Measurements from ENCODE around the gene ELOVL6. TPM values are rescaled to one million over a fixed set of nuclear protein-coding genes. Genes with fewer than 3 reads are reported as not detected.

Gene ELOVL6
- total and polyA plus RNA-seq, 9 of the 15 experiments (the other 6 are each of a cell fraction or from before 2014, with no cell fraction given), result 18.3 to 82.6 (median 46.0) TPM

DNA sequence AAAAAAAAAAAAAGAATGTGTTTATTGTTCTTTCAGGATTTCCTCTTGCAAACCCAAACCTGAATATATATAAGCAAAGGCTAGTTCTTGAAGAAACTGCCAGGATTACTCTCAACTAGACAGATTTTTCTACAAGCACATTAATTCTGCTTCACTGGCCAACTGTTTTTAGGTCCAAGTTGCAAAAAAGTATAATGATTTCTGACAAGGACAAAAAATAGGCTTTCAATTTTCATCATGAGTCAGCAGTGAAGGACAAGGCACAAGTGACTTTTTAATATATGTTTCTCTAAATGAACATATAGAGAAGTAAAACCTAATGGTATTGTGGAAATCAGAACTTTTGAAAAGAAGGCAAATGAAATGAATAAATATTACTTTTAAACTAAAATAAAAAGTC, 73.7 kb downstream of the ELOVL6 start (continued):
- TF ChIP-seq ZNF197 (CRISPR knock-in tag; IDR thresholded peaks at IDR 0.05; ENCODE audit: low read depth), result no peak
- TF ChIP-seq RBM34 (IDR thresholded peaks at IDR 0.05; ENCODE audit: borderline replicate concordance, insufficient read depth, low read length), result no peak
- peak; percentile 34 for TF ChIP-seq ZNF316 (IDR thresholded peaks at IDR 0.05)
- no peak for TF ChIP-seq SRSF3 (IDR thresholded peaks at IDR 0.05; ENCODE audit: insufficient read depth, low read length)

DNA sequence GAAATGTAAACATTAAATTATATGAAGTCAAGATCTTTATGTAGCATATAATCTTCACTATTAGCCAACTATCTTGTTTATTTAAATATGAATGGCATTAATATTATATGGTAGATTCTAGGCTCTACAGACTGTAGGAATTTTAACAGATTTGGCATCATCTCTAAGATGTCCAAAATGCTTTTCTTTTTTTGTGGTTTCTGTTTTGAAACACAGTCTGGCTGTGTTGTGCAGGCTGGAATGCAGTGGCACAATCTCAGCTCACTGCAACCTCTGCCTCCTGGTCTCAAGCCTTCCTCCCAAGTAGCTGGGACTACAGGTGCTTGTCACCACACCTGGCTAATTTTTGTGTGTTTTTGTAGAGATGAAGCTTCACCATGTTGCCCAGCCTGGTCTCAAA, 76.2 kb downstream of the ELOVL6 start:
- peaks cover 30% of the 10 kb centered on the region; the same call in 2 of the 3 replicates for H3K36me3 ChIP-seq (ENCODE audit: control insufficient read depth, insufficient read depth, low read length)
- no peaks in the 10 kb centered on the region for H3K9me1 ChIP-seq (ENCODE audit: control insufficient read depth, insufficient read depth, low read length)
- H3K9ac ChIP-seq (ENCODE audit: insufficient read depth in 1 of 2, low read depth in 2 of 2, low read length in 2 of 2), result no peak overlapping the region
- BruUV-seq (replicated peaks), result no TSS peak
- ATAC-seq (no peak), FAIRE-seq (no peak), DNase-seq (ENCODE audit: extremely low read depth in 1 of 4, low spot score in 3 of 4) (no peak)
- POLR2A ChIA-PET, result no interaction called here
- no peak overlapping the region for H3K4me2 ChIP-seq (ENCODE audit: insufficient read depth, low read length)
- TF ChIP-seq, protein P1, sequence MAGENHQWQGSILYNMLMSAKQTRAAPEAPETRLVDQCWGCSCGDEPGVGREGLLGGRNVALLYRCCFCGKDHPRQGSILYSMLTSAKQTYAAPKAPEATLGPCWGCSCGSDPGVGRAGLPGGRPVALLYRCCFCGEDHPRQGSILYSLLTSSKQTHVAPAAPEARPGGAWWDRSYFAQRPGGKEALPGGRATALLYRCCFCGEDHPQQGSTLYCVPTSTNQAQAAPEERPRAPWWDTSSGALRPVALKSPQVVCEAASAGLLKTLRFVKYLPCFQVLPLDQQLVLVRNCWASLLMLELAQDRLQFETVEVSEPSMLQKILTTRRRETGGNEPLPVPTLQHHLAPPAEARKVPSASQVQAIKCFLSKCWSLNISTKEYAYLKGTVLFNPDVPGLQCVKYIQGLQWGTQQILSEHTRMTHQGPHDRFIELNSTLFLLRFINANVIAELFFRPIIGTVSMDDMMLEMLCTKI (IDR thresholded peaks at IDR 0.05; ENCODE audit: partially characterized antibody), result no peak
- TF ChIP-seq, protein P2, sequence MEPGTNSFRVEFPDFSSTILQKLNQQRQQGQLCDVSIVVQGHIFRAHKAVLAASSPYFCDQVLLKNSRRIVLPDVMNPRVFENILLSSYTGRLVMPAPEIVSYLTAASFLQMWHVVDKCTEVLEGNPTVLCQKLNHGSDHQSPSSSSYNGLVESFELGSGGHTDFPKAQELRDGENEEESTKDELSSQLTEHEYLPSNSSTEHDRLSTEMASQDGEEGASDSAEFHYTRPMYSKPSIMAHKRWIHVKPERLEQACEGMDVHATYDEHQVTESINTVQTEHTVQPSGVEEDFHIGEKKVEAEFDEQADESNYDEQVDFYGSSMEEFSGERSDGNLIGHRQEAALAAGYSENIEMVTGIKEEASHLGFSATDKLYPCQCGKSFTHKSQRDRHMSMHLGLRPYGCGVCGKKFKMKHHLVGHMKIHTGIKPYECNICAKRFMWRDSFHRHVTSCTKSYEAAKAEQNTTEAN (CRISPR knock-in tag; IDR thresholded peaks at IDR 0.05), result no peak
- TF ChIP-seq KLF16 (IDR thresholded peaks at IDR 0.05) (no peak), TAF15 (IDR thresholded peaks at IDR 0.05; ENCODE audit: low read depth, low read length) (no peak), NCOA1 (IDR thresholded peaks at IDR 0.05; ENCODE audit: low read depth) (no peak), ZNF133 (CRISPR knock-in tag; IDR thresholded peaks at IDR 0.05) (no peak), IRF2 (CRISPR knock-in tag; IDR thresholded peaks at IDR 0.05) (no peak), ZNF766 (CRISPR knock-in tag; conservative IDR thresholded peaks at IDR 0.05) (no peak), NFATC3 (IDR thresholded peaks at IDR 0.05) (no peak)
- TF ChIP-seq, protein P3, sequence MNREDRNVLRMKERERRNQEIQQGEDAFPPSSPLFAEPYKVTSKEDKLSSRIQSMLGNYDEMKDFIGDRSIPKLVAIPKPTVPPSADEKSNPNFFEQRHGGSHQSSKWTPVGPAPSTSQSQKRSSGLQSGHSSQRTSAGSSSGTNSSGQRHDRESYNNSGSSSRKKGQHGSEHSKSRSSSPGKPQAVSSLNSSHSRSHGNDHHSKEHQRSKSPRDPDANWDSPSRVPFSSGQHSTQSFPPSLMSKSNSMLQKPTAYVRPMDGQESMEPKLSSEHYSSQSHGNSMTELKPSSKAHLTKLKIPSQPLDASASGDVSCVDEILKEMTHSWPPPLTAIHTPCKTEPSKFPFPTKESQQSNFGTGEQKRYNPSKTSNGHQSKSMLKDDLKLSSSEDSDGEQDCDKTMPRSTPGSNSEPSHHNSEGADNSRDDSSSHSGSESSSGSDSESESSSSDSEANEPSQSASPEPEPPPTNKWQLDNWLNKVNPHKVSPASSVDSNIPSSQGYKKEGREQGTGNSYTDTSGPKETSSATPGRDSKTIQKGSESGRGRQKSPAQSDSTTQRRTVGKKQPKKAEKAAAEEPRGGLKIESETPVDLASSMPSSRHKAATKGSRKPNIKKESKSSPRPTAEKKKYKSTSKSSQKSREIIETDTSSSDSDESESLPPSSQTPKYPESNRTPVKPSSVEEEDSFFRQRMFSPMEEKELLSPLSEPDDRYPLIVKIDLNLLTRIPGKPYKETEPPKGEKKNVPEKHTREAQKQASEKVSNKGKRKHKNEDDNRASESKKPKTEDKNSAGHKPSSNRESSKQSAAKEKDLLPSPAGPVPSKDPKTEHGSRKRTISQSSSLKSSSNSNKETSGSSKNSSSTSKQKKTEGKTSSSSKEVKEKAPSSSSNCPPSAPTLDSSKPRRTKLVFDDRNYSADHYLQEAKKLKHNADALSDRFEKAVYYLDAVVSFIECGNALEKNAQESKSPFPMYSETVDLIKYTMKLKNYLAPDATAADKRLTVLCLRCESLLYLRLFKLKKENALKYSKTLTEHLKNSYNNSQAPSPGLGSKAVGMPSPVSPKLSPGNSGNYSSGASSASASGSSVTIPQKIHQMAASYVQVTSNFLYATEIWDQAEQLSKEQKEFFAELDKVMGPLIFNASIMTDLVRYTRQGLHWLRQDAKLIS (CRISPR knock-in tag; IDR thresholded peaks at IDR 0.05), result no peak
- H3K79me2 ChIP-seq (ENCODE audit: control insufficient read depth, insufficient read depth, low read length), result peaks cover 19% of the 10 kb centered on the region
- intact Hi-C loops (cut with micrococcal nuclease), result no loop called here
- H2AFZ ChIP-seq (ENCODE audit: low read depth, low read length), result no peak overlapping the region
- H3K4me3 ChIP-seq, result no peak overlapping the region
- no peaks in the 10 kb centered on the region for H3K9me3 ChIP-seq (replicated peaks; ENCODE audit: control insufficient read depth, insufficient read depth, low read depth, low read length)
- H3K4me1 ChIP-seq (replicated peaks in 1 of 2; ENCODE audit: control insufficient read depth in 2 of 2, insufficient read depth in 2 of 2, low read length in 2 of 2), result no peaks in the 10 kb centered on the region; a peak in 1 of 5 replicates
- H3K27me3 ChIP-seq (ENCODE audit: control insufficient read depth in 2 of 2, insufficient read depth in 2 of 2, low read length in 2 of 2), result no peaks in the 10 kb centered on the region
- no peaks in the 10 kb centered on the region for H4K20me1 ChIP-seq (replicated peaks; ENCODE audit: control insufficient read depth, insufficient read depth, low read length)
- no peak overlapping the region for H3K27ac ChIP-seq (ENCODE audit: extremely low read depth, low read depth, low read length)
- CTCF ChIA-PET (ENCODE audit: low intra/inter-chr PET ratio), result no interaction called here
- in situ Hi-C loops (cut with MboI), result no loop called here
